DMS79 treated with DMSO at 0.1 percent for 48 hours (cell line): ENCODE results near the gene MARCHF4.
"Not testable (repeated sequence)": the region's sequence is repeated elsewhere in the genome, so short reads cannot be mapped to it uniquely, and the experiment has no call there.

Source experiments
- DNase-seq: peaks from one replicate; lab custom pipeline; 2025; lab: John Stamatoyannopoulos, UW

Gene MARCHF4

GRCh38 chr2:216392018-216392562 is 19.8 kb upstream of the MARCHF4 start:
- no peak for DNase-seq

DNA sequence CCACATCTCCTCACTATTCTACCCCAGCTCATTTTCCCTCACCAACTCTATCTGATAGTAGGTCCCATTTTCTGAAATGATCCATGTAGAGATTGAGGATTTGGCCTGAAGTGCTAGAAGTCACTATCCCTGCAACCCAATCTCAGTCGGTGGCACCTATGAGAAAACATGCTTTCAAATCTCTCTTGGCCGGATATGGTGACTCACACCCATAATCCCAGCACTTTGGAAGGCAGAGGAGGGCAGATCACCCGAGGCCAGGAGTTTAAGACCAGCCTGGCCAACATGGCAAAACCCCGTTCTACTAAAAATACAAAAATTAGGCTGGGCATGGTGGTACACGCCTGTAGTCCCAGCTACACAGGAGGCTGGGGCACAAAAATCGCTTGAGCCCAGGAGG is 19.1 kb upstream of the MARCHF4 start:
- DNase-seq: no peak

DNA sequence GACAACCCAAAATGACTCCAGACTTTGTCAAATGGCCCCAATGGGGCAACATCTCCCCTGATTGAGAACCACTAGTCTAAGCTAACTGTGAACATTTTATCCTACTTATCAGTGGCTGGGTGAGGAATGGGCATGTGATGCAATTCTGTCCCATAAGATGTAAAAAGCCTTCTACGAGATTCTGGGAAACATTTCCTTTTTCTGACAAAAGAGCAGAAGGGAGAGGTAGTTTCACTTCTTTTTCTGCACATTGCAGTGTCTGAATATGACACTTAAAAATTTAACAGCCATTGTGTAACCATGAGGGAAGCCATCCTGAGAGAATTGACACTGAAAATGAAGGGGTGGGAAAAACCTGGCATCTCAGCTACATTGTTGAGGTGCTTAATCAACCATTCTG is 17.3 kb upstream of the MARCHF4 start:
- DNase-seq: no peak

- no peak for DNase-seq
These were observed 16.0 kb upstream of the MARCHF4 start for GRCh38 chr2:216388046-216388884.

GRCh38 chr2:216387262-216387661 is 15.0 kb upstream of the MARCHF4 start:
- no peak for DNase-seq

DNA sequence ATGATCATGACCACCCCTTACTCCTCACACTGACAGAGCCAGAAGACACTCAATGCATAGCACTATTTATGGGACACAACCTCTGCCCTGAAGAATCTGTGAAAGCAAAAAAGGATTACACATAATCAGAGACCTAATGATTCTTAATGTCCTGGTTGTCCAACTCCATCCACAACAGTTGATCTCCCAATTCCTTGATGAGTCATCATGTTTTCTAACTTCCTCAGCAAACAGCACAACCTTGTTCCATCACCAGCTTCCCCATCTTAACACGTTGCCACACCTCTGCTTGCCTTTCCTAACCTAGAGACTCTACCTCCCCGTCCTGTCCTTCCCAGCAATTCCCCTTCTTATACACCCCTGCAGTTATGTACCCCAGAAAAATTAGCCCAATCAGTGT is 13.2 kb upstream of the MARCHF4 start:
- DNase-seq: no peak

GRCh38 chr2:216384409-216384808 is 12.1 kb upstream of the MARCHF4 start:
- DNase-seq: not testable (repeated sequence)

- DNase-seq: no peak
These were observed 7.7 kb upstream of the MARCHF4 start for GRCh38 chr2:216379977-216380376.

- no peak for DNase-seq
These were observed 3.0 kb upstream of the MARCHF4 start for GRCh38 chr2:216375286-216375685.

DNA sequence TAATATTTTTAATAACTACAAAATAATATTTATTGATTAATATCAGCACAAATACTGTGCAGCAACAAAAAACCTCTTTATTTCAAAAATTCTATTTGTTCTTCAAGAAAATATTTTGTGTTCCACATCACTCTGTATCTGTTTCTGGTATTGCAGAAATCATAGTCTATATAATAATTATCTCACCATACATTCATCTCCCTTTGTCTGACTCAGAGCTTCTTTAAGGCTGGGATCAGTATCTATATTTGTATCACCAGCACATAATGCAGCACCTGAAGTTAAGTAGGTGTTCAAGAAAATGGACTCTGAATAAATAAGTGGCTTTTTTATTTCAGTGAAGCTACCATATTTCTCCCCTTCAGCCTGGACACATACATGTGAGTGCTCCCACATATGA is 1.6 kb upstream of the MARCHF4 start:
- DNase-seq: no peak

DNA sequence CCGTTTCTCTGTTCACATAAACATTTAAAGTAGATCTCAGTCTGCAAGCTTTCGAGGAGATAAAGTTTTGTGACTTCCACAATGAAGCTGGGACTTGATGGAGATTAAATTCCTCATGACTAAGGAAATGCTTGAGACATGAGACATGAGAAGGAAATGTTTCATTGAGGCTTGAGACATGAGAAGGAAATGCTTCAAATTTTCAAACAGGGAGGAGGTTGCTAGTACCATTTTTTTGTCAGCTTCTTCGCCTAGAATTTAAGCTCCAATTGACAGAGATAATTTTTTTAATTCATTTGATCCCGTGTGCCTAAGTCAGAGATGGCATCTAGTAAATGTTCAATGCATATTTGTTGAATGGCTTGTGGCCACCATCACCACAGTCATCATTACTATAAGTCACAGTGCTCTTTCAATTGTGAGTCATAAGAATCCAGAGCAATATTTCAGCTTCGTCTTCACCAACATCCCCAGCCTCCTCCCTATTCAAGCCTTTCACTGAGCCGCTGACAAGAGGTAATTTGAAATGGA is 543 bp upstream of the MARCHF4 start:
- DNase-seq: peak; percentile 25

DNA sequence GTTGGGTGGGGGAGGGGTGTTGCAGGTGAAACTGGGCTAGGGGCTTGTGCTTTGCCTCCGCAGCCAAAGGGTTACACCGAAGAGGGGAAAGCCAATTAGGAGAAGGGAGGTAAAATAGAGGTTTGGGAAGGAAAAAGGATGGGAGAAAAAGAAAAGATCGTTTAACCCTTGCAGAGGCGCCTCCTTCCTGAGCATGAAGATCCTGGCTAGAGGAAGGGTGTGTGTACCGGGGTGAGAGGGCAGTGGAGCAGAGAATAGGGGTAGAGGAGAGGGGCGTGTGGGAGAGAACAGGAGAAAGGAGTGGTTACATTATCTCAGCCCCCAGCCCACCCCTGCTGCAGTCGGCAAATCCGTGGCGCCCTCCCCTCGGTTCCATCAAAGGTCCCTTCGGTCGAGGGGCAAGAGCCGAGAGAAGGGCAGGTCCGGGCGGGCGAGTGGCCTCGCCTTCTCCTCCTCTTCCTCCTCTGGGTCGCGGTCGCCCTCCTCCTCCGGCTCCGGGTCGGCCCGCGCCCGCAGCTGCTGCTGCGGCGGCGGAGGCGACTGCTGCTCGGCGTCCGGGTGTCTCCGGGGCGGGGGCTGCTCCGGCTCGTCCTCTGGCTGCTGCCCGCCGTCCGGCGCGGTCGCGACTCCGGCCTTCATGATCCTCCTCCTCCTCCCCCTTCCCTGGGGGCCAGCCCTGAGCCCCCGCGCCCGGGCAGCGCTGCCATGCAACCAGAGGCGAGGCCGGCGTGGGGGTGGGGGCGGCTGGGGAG is 1.1 kb downstream of the MARCHF4 start:
- no peak for DNase-seq

DNA sequence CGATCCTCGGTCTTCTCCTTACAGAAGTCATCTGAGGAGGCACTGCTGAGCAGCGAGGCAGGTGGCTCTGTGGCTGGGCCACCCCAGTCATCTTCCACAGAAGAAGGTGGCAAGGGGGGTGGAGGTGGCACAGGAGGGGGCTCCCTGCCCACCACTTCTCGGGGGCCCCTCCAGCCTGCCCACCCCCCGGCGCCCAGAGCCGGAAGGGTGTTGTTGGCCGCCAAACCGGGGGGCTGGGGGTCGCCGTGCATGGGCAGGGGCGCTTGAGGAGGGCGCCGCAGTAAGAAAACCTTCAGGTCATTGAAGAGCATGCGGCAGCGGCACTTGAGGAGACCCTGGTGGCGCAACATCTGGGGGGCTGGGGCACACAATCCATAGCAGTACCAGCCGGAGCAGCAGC is 2.5 kb downstream of the MARCHF4 start:
- DNase-seq: no peak

- DNase-seq: no peak
These were observed 5.4 kb downstream of the MARCHF4 start for GRCh38 chr2:216366777-216367471.

DNA sequence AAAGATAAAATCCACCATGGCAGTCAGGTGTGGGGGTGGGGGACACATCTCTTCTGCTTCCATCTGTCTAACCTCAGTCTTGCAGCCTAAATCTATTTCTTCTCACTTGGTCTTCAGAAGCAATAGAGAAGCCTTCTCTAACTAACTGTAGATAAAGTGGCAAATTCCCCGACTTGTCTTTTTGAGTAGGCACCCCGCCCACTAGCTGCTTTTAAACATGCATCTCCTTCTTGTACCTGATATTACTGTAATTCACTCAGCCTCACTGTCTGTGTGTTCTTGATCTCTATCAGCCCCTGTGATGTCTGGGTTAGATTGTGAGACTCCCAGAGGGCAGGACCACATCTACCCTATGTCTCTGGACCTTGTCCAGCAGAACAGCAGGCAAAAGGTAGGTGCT is 6.8 kb downstream of the MARCHF4 start:
- no peak for DNase-seq

DNA sequence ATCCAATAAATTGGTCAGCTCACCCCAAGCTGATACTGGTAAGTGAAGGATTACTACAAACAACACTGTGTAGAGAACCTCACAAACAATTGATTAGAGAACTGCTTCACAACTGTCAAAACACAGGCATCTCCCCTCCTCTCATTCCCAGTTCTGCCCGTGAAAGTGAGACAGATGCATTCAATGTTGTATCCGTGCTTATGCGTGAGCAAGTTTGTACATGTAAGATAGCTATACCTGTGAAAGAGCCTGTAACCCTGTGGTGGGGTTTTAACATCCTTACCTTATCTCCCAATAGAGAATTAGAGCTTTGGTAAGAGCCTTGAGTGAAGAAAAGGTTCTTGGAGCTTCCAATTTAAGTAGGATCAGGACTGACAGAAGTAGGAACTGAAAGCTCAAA is 9.1 kb downstream of the MARCHF4 start:
- DNase-seq: no peak

DNA sequence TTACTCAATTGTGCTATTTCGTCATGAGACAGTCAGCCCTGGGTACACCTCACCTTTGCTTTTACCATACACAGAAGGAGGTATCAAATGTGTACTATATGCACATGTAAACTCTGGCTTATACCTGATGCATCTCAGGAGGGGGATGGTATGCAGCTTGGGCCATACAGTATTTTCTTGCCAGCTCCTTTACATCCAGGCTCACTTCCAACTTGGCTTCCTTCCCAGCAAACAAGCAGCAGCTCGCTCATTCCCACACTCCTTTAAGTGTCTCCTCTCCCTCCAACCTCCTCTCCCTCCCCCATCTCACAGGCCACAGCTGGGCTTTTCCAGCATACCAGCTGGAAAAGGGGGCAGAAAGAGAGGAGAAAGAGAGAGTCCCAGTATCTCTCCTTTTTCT is 9.6 kb downstream of the MARCHF4 start:
- DNase-seq: peak; percentile 94

DNA sequence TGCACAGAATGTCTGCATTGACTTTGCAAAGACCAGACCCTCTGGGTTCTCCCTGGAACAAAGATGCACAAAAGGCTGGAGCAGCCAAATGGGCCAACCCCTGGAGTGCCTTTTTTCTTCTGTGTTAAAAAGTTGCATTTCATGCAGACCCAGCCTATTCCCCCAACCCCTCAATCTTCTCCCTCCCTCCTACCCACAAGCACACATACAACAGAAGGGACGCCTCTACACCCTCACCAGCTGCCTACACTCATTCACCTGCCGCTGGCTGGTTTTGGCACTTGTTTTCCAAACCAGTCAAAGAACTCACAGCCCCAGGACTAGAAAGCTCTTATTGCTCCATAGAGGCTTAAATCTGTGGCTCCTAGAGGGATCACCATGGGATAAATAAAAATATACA is 16.6 kb downstream of the MARCHF4 start:
- DNase-seq: no peak

GRCh38 chr2:216354306-216354705 is 18.0 kb downstream of the MARCHF4 start:
- DNase-seq: no peak

- no peak for DNase-seq
These were observed 19.5 kb downstream of the MARCHF4 start for GRCh38 chr2:216352653-216353270.

- no peak for DNase-seq
These were observed 20.9 kb downstream of the MARCHF4 start for GRCh38 chr2:216351172-216351925.
